HG02970 (cell line): Measurements from ENCODE around the gene HOXD13.

ENCODE experiments used
- ATAC-seq: cut with Tn5 transposase; IDR thresholded peaks from one replicate; pipeline ENCODE4 v1.9.1; 2021; ENCODE audit warnings: mild to moderate bottlenecking, moderate library complexity, moderate number of reproducible peaks; ENCODE audit not compliant: unreplicated experiment, low FRiP score

Gene HOXD13

DNA sequence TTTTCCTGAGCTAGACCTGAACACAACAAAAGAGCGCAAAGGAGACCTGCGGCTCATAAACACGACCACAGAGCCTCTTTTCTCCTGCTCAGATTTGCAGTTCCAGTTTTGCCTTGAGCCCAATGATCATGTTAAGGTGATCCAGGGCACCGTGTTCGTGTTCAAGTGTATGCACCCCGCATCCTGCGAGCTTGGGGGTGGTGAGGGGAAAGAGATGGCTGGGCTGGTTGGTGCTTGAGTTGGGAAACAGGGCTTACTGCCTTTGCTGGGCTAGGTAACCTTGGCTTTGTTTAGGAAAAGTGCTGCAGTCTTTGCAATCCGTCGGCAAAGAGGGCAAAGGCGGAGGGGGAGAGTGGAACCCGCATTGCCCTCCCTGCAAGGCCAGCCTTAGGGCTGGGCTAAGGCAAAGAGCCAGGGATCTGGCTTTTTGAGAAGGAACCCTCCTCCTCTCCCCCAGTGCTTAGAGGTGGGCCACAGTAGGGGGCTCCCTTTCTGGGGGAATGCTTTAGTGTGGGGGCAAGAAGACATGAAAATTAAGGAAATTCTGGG lies 25.4 kb downstream of the HOXD13 start:
- no peak for ATAC-seq

DNA sequence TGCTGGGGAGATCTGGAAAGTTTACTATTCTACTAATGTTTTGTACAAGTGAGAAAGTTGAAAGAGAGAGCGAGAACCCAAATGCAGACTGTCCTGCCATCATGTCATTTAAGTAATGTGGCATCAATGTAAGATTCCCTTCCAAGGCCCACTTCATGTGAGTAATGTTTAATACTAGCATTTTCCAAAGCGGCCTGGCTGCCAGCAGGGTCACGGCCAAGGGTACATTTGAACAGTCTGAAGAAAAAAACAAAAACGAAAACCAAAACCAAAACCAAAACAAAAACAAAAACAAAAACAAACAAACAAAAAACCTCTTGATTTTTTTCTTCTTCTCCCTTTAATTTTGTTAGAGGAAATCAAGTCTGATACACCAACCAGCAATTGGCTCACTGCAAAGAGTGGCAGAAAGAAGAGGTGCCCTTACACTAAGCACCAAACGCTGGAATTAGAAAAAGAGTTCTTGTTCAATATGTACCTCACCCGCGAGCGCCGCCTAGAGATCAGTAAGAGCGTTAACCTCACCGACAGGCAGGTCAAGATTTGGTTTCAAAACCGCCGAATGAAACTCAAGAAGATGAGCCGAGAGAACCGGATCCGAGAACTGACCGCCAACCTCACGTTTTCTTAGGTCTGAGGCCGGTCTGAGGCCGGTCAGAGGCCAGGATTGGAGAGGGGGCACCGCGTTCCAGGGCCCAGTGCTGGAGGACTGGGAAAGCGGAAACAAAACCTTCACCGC lies 26.2 kb downstream of the HOXD13 start:
- no peak for ATAC-seq

DNA sequence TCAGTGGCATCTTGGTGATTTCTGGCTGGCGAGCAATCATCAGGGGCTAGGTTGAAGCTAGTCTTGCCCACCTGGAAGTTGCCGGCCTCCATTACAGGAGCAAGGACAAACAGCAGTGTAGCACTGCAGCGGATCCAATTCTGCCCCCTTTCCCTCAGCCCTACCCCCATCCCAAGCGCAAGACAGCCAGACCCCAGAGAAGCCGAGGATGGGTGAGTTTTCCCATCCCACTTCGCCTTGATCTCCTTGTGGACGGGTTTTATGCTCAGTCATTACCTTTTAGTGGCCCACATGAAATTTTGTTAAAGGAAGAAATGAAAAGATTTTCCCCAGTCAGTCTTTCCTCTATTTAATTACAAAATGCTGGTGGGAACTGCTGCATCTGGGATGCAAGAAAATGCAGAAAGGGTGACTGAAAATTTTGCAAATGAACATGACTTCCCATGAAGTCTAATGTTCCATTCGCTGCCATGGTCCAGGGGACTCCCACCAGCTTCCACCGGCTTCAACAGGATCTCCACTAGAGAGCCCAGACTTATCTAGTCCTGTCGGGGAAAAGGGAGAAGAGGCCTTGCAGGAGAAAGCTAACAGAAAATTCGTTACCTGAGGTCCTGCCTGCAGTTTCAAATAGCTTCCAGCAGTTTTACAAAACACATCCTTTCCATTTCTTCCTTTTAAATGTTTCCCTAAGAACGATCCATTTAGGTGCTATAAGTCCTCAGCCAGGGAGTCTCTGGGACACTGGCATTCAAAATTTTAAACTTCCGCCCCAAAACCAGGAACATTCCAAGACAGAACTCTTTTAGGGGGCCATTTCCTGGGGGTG lies 28.1 kb downstream of the HOXD13 start:
- no peak for ATAC-seq

DNA sequence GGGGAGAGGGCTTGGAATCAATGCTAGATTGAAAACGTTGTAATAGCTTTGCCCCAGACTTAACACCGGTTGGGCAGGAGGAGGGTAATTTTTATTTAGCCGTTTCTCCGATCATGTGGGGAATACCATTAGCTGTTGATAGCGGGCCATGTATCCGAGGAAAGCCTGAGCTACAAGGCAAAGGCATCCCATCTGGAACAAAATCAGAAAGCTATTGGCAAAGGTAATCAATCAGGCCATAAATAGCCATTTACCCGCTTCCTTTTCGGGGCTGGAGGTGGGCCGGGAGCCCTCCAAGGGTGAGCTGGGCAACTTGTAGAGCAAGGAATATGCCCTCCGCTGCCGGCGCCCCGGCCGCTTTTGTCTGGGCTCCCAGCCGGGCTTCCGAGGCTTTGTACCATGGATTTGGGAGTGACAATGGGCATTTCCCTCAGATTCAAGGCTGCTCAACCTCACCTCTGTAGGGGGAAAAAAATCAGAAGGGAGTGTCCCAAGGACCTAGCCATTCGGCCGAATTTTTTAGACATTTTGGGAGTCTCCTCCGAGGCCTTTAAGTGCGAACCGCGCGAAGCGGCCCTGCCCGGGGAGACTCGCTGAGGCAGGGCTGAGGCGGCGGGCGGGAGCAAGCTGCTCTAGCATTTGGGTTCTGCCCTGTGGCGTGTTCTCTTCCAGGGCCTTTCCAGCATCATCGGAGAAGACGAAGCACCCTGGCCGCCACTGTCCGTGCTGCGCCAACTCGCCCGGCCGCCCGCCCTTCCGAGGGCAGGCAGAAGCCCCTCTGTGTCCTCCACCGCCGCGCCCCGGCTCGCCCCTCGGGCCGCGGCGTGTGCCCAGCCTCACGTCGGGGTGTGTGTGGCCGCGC lies 28.9 kb downstream of the HOXD13 start:
- ATAC-seq = no peak

DNA sequence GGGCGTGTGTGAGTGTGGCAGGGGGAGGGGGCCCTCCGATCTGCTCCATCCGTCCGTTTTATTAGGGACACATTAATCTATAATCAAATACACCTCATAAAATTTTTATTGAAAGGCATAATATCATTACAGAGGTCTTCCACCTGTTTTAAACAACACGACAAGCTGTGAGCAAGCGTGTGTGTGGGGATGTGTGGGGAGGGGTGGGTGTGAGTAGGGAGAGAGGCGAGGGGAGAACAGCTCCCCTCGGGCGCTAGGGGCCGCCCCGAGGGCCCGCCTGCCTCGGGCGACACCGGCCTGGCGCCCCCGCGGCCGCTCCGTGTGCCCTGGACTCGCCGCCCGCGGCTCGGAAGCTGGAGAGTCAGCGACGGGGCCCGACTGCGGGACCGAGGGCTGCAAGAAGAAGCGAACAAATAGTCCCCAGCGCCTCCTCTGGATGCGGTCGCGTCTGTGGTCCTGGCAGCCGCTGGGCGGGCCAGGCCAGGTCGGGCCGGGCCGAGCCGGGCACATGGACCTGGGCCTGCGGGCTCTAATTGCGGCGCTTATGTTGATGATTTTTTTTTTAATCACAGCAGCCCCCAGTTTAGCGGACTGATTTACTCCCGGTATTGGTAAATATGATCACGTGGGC lies 29.6 kb downstream of the HOXD13 start:
- ATAC-seq = no peak

DNA sequence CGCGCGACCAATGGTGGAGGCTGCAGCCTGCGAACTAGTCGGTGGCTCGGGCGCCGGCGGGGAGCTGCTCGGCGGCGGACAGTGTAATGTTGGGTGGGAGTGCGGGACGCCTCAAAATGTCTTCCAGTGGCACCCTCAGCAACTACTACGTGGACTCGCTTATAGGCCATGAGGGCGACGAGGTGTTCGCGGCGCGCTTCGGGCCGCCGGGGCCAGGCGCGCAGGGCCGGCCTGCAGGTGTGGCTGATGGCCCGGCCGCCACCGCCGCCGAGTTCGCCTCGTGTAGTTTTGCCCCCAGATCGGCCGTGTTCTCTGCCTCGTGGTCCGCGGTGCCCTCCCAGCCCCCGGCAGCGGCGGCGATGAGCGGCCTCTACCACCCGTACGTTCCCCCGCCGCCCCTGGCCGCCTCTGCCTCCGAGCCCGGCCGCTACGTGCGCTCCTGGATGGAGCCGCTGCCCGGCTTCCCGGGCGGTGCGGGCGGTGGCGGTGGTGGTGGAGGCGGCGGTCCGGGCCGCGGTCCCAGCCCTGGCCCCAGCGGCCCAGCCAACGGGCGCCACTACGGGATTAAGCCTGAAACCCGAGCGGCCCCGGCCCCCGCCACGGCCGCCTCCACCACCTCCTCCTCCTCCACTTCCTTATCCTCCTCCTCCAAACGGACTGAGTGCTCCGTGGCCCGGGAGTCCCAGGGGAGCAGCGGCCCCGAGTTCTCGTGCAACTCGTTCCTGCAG lies 30.3 kb downstream of the HOXD13 start, which contains the start of gene HOXD9:
Gene HOXD9, plus strand, starts transcription at position 37 of the 728 bp plus-strand sequence. Its CDS starts 50 bp downstream, at position 87.
- no peak for ATAC-seq

DNA sequence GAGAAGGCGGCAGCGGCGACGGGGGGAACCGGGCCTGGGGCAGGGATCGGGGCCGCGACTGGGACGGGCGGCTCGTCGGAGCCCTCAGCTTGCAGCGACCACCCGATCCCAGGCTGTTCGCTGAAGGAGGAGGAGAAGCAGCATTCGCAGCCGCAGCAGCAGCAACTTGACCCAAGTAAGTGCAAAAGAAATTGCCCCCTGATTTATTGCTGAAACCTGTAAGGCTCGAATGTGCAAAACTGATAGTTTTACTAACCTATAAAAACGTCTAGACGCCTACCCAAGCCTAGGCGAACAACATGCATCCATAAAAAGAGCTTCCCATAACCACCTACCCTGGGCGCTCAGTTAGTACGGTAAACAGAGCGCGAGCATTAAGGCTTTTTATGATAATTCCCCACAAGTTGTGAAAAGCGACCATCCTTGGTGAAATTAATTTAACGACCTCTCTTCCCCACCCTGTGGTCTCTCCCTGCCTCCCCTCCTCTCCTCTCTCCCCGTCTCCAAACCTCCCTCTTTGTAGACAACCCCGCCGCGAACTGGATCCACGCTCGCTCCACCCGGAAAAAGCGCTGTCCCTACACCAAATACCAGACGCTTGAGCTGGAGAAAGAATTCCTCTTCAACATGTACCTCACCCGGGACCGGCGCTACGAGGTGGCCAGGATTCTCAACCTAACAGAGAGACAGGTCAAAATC lies 31.0 kb downstream of the HOXD13 start:
- no peak for ATAC-seq

DNA sequence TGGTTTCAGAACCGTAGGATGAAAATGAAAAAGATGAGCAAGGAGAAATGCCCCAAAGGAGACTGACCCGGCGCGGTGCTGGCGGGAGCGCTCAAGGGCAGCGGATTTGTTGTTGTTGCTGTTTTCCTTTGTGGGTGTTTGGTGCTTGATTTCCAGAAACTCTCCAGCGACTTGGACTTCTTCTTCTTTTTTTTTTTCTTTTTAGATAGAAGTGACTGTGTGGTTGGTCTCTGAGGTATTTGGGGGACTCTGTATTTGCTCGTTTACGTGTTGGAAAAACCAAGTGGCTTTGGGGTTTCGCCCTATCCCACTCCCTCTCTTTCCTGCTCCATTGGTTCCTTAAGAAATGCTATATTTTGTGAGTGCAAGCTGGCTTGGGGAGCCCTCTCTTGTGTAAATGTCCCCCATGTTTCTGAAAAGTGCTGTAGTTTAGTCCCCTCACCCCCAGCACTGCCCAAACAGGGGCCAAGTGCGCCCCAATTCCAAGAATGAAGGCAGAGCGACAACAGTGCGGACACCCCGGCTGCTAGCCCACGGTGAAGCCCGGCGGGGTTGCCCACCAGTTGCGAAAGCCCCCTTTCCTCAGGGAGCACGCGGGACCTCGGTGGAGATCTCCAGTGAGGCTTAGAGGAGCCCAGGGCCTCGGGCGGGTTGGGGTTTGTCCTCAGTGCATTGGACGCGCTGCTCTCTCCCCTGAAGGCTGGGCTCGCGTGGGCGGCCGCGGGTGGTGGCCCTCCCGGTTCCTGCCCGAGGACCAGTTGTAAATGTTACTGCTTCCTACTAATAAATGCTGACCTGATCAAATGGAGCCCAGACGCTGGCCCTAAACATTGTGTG lies 31.8 kb downstream of the HOXD13 start:
- ATAC-seq = no peak

DNA sequence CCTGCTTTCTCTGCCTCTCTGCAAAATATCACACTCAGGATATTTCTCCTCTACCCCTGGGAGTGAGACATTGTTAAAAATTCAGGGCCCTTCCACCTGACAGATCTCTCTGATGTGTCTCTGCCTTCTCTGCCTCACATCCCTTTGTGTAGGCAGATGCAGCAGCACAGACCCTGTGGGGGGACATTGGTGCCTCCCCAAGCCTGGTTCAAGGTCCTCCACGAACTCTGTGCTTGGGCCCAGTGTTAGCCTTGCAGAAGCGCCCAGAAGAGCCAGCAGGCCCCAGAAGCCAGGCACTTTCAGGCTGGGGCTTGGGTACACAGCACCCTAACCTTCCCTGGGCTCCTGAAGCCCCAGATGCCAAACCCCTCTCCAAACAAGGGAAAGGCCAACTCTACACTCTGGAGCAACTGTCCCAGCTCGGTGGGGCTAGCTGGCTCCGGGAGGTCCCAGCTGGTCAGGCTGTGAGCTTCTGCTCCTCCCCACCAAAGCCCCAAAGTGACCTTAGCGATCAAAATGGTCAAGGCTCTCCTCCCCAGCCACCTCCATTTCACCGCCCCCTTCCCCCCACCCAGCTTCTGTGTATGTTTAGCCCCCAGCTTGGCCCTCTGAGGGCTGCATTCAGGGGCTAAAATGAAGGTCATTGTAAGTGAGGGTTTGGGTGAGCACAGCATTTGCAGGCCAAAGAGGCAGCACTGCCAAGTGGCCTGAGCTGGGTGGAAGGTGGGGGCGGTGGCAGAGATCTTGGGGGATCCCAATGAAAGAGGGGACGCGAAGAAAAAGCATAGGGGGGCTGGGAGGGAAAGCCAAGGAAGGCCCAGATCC lies 32.6 kb downstream of the HOXD13 start:
- no peak for ATAC-seq

DNA sequence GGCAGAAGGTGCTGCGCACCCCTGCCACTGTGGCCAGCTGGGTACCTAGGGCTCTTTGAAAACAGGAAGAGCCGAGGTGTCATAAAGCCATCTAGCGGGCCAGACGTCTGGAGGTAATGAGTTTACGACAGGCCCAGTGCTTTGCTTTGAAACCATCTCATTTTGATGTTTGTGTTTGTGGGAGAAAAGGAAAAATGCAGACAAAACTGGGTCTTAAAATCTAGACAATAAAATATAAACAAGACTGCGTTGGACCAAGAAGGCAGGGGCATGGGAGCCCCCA lies 33.2 kb downstream of the HOXD13 start:
- ATAC-seq = no peak

DNA sequence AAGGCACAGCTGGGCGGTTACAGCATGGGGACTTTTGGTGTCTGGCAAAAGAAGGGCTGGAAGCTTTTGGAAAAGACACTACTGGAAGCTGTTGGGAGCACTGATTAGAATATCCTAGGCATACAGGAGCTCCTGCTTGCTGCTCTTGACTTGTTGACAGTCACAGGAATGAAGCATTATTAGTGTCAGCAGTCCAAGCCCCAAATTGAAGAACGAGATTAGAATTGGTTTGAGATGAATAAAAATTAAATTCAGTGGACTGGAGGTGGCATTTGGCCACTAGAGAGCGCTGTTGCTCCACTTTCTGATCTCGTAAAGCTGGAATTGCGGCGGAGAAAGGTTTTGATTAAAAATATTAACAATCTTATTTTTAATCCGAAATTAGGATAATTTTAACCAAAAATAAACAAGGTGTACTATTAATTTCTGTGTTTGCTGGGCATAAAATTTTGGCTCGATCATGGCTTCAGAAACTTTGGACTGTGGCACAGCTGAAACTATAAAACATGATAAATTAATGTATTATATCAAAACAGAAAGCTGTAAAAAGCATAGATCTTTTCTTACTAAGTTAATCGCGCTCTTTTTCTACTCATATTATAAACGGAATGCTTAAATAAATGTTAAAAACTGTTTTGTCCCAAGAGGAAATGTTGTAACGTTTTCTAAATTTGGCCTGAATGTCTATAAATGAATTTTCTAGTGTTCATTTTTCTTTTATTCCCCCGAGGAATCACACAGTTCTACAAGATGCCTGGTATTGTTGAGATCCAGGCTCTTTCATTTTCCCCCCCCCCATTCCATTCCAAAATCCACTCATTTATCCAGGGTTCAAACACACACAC lies 34.6 kb downstream of the HOXD13 start:
- ATAC-seq = no peak

DNA sequence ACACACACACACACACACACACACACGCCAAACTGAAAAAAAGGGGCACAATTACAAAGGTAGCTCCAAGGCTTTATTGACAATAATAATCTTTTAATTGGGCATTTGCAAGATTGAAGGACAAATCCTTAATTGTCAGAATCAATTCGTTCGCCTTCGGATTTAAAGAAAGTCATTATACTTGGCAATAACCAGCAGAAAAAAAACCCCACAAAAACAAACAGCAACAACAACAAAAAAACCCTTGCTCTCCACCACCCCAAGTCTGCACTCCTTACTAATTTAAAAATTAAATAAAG lies 35.2 kb downstream of the HOXD13 start:
- ATAC-seq = no peak

DNA sequence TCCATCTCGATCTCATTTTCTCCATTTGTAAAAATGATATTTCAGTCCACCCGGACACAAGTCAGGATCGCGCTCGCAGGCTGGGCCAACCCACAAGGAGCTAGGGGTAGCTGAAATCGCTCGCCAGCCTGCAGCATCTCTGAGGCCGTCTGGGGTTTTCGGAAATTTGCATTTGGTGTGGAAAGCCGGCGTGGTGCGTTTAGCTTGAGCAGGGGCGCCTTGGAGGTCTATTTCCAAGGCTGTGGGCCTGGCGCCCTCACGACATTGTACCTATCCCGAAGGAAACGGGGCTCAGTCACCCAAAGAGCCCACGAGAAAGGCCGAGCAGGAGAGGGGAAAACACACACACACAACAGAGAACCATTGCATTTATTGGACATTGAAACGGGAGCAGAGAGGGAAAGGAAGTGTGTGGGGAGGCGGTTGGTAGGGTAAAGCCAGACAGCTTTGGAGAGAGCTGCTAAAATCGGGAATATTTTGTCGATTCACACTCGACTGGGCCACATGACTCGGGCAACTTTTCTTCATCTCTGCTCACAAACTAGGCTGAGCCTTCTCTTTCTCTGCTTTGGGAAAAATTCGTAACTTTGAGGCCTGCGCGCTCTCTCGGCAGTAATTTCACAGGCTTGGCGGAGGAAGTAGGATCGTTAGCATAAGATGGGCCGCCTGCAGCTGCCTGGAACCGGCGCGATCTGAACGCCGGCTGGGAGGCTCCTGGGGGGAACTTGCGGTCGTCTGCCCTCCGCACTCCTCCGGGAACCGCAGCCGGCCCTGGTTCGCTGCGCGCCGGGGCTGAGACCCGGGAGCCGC lies 35.9 kb downstream of the HOXD13 start:
- ATAC-seq = no peak

DNA sequence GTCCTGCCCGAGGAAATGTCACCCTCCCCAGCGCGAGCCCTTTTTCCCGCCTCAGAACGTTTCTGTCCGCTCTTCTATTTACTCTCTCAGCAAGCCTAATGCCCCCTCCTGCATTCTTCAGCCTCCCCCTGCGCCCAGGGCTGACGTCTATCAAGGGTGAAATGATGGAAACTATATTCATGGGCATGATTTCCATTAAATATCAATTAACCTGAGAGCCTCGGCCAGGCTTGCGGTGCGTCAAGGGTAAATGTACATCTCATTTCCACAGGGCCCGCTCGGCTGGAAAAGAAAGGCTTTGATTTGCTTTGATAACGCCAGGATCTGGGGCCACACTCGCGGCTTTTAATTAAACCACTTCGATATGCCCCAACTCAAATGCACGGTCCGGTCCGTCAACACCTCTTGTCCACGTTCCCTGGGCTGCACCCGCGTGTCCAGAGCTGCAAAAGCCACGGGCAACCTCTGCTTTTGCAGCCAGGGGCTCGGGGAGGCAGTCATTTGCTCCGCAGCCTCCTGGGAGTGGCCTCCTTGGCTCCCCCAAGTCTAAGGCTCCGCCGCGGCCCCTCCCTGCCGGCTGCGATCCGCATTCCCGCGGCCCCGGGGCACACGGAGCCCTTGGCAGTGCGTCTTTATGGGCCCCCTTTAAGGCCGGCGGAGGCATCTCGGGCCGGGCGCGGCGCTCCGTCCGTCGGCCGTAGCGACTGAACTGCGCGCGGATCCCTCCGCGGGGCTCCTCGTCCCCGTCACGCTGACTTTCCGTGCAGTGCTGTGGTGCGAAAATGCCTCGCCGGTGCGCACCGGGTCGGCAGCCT lies 36.7 kb downstream of the HOXD13 start, which contains the start of gene HOXD8:
Gene HOXD8, plus strand, starts transcription at position 724 of the 815 bp plus-strand sequence. CDS start 662 bp downstream, outside the sequence.
- no peak for ATAC-seq

DNA sequence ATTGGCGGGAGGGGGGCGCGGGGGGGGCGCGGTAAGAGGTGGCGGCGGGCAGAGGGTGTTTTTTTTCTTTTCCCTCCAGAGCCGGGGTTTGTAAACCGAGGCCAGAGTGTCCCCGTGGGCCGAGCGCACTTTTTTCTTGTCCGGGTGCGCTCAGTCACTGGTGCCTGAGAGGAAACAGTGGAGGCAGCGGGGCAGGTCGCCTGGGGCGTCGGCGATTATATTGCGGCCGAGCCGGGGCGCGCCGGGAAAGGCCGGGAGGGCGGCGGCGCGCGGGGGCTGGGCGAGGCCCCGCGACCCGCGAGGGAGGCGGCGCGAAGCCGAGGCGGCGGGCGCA lies 37.3 kb downstream of the HOXD13 start:
- ATAC-seq = no peak
